IPS-18c (cell line): ENCODE data around the gene RNF180.

Experiments used
- H3K4me3 ChIP-seq: 2 replicates; pipeline ENCODE4 v1.7.0; 2013; ENCODE audit warnings: low read depth, mild to moderate bottlenecking, low read length, moderate library complexity; ENCODE audit not compliant: insufficient read depth
- H3K9me3 ChIP-seq: one replicate; pipeline ENCODE4 v1.6.1; 2013; ENCODE audit warnings: mild to moderate bottlenecking, low read length, moderate library complexity; ENCODE audit not compliant: control insufficient read depth, insufficient read depth

RNF180 gene

GRCh38 chr5:64165160-64165499, 513 bp upstream of the RNF180 start:
- Histone ChIP-seq H3K4me3 (peak overlapping the region; percentile 75), H3K9me3 (no peaks in the 10 kb centered on the region)

GRCh38 chr5:64166201-64166959, 737 bp downstream of the RNF180 start:
- Histone ChIP-seq H3K9me3 (no peaks in the 10 kb centered on the region), H3K4me3 (peak overlapping the region; percentile 75)

GRCh38 chr5:64176301-64176700, 10.7 kb downstream of the RNF180 start:
- no peak overlapping the region for H3K4me3 ChIP-seq

GRCh38 chr5:64180661-64181343, 15.2 kb downstream of the RNF180 start:
- no peaks in the 10 kb centered on the region for H3K9me3 ChIP-seq
- H3K4me3 ChIP-seq, result no peak overlapping the region

More at GRCh38 chr5:64176301-64176700, 10.7 kb downstream of the RNF180 start:
- H3K9me3 ChIP-seq, result no peaks in the 10 kb centered on the region

- H3K4me3 ChIP-seq, result no peak overlapping the region
- no peaks in the 10 kb centered on the region for H3K9me3 ChIP-seq
Observed at GRCh38 chr5:64181440-64181839, 15.8 kb downstream of the RNF180 start.

- H3K4me3 ChIP-seq, result no peak overlapping the region
- H3K9me3 ChIP-seq, result no peaks in the 10 kb centered on the region
Observed at GRCh38 chr5:64183956-64184355, 18.3 kb downstream of the RNF180 start.

- no peak overlapping the region for H3K4me3 ChIP-seq
- H3K9me3 ChIP-seq, result no peaks in the 10 kb centered on the region
Observed at GRCh38 chr5:64184832-64185231, 19.2 kb downstream of the RNF180 start.

GRCh38 chr5:64188776-64189175, 23.1 kb downstream of the RNF180 start:
- Histone ChIP-seq H3K4me3 (no peak overlapping the region), H3K9me3 (no peaks in the 10 kb centered on the region)

GRCh38 chr5:64190562-64191306, 25.1 kb downstream of the RNF180 start:
- H3K4me3 ChIP-seq, result no peak overlapping the region
- no peaks in the 10 kb centered on the region for H3K9me3 ChIP-seq

GRCh38 chr5:64195981-64196380, 30.3 kb downstream of the RNF180 start:
- Histone ChIP-seq H3K9me3 (no peaks in the 10 kb centered on the region), H3K4me3 (no peak overlapping the region)

GRCh38 chr5:64199425-64199824, 33.8 kb downstream of the RNF180 start:
- Histone ChIP-seq H3K9me3 (no peaks in the 10 kb centered on the region), H3K4me3 (no peak overlapping the region)

GRCh38 chr5:64201996-64202395, 36.4 kb downstream of the RNF180 start:
- no peaks in the 10 kb centered on the region for H3K9me3 ChIP-seq
- H3K4me3 ChIP-seq, result no peak overlapping the region

- Histone ChIP-seq H3K9me3 (no peaks in the 10 kb centered on the region), H3K4me3 (no peak overlapping the region)
Observed at GRCh38 chr5:64206653-64207052, 41.0 kb downstream of the RNF180 start.

- H3K4me3 ChIP-seq, result no peak overlapping the region
- no peaks in the 10 kb centered on the region for H3K9me3 ChIP-seq
Observed at GRCh38 chr5:64207978-64208377, 42.3 kb downstream of the RNF180 start.

GRCh38 chr5:64209353-64209752, 43.7 kb downstream of the RNF180 start:
- no peaks in the 10 kb centered on the region for H3K9me3 ChIP-seq
- H3K4me3 ChIP-seq, result no peak overlapping the region

- H3K9me3 ChIP-seq, result no peaks in the 10 kb centered on the region
- H3K4me3 ChIP-seq, result no peak overlapping the region
Observed at GRCh38 chr5:64210866-64211265, 45.2 kb downstream of the RNF180 start.

GRCh38 chr5:64213011-64213410, 47.4 kb downstream of the RNF180 start:
- Histone ChIP-seq H3K4me3 (no peak overlapping the region), H3K9me3 (no peaks in the 10 kb centered on the region)

- Histone ChIP-seq H3K9me3 (no peaks in the 10 kb centered on the region), H3K4me3 (no peak overlapping the region)
Observed at GRCh38 chr5:64213531-64213930, 47.9 kb downstream of the RNF180 start.
